Mononuclear cell (primary cell): ENCODE results near the gene MRPS14. TPM values are rescaled to one million over a fixed set of nuclear protein-coding genes. Genes with fewer than 3 reads are reported as not detected.

Source experiments
- total RNA-seq: library from RNA; depleted of rRNA; stranded (reverse); fragments of >200 nt; gene quantifications from one replicate; pipeline ENCODE4 v1.2.3, GENCODE V29; 2012

Gene MRPS14
- total RNA-seq, 1 donor: 10.0 TPM

Other genes starting within 250 kb of the MRPS14 start
- gene CACYBP, start 23.5 kb downstream of the MRPS14 start, total RNA-seq: 96.9 TPM
- gene TNN, start 44.4 kb upstream of the MRPS14 start, total RNA-seq: not detected
- 17.2 TPM for gene KIAA0040, start 169.4 kb upstream of the MRPS14 start, total RNA-seq